Vagina (tissue), 2 donors: ENCODE measurements around the gene VDAC1. TPM values are rescaled to one million over a fixed set of nuclear protein-coding genes. Genes with fewer than 3 reads are reported as not detected.
"Not testable (repeated sequence)": the region's sequence is repeated elsewhere in the genome, so short reads cannot be mapped to it uniquely, and the experiment has no call there.

ENCODE experiments used
- DNase-seq, 2 donors: peaks; one replicate each; pipeline ENCODE4 v3.0.0-alpha.2; 2017; ENCODE audit errors: extremely low spot score in 2 of 2
- H3K27ac ChIP-seq: fragments of 200-600 bp; sonication (generic); one replicate; pipeline ENCODE4 v1.5.1; 2019
- H3K27me3 ChIP-seq: fragments of 200-600 bp; sonication (generic); one replicate; pipeline ENCODE4 v1.5.1; 2019
- H3K36me3 ChIP-seq, 2 donors: fragments of 200-600 bp; sonication (generic); one replicate each; pipeline ENCODE4 v1.5.1; 2017 to 2019
- H3K4me1 ChIP-seq: fragments of 200-600 bp; sonication (generic); one replicate; pipeline ENCODE4 v1.5.1; 2019
- H3K4me3 ChIP-seq, 2 donors: fragments of 200-600 bp; sonication (generic); 1 replicate in 1 of 2; 2 replicates in 1 of 2; pipeline ENCODE4 v1.5.1; 2016 to 2019
- H3K9me3 ChIP-seq: fragments of 200-600 bp; sonication (generic); one replicate; pipeline ENCODE4 v1.5.1; 2019
- POLR2A ChIP-seq, 2 donors: fragments of 450-650 bp; IDR thresholded peaks; one replicate each; pipeline ENCODE4 v1.6.1; 2017; ENCODE audit warnings: antibody characterized with exemption in 2 of 2, mild to moderate bottlenecking in 2 of 2, moderate library complexity in 2 of 2
- POLR2AphosphoS5 ChIP-seq, 2 donors: sonication (generic); formaldehyde crosslinking; IDR thresholded peaks; one replicate each; pipeline ENCODE4 v1.9.0; 2017; ENCODE audit warnings: antibody characterized with exemption in 2 of 2, mild to moderate bottlenecking in 2 of 2, low read depth in 1 of 2; ENCODE audit not compliant: insufficient read depth in 1 of 2
- intact Hi-C: fragments of 100-400 bp; cut with DNase I; formaldehyde crosslinking; loops from one replicate; pipeline ENCODE4 v1.15.1; 2023
- total RNA-seq: library from RNA; depleted of rRNA; stranded (reverse); fragments of >200 nt; gene quantifications from one replicate; pipeline ENCODE4 v1.2.3, GENCODE V29; 2016
- TF ChIP-seq, protein P1 (sequence below), 3 experiments: fragments of 450-650 bp in 2 of 3; fragments of 200-600 bp in 1 of 3; sonication (generic) in 1 of 3; IDR thresholded peaks; one replicate each; pipeline ENCODE4 v1.5.1; 2017 to 2019; ENCODE audit warnings: antibody characterized with exemption in 3 of 3, mild to moderate bottlenecking in 2 of 3, moderate library complexity in 2 of 3

The VDAC1 gene
- total RNA-seq, 1 donor from 2014 or later: 95.3 TPM

DNA sequence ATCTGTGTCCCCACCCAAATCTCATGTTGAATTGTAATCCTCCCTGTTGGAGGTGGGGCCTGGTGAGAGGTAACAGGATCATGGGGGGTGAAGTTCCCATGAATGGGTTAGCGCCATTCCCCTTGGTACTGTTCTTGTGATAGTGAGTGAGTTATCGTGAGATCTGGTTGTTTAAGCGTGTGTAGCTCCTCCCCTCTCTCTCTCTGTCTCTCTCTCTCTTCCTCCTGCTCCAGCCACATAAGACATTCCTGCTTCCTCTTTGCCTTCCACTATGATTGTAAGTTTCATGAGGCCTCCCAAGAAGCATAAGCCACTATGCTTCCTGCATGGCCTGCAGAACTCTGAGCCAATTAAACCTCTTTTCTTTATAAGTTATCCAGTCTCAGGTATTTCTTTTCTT, 65.1 kb downstream of the VDAC1 start:
- no peak overlapping the region for H3K4me3 ChIP-seq
- no peak for TF ChIP-seq POLR2A (IDR thresholded peaks at IDR 0.05)
- TF ChIP-seq POLR2AphosphoS5 (IDR thresholded peaks at IDR 0.05; ENCODE audit: insufficient read depth in 1 of 2, low read depth in 1 of 2): no peak
- TF ChIP-seq, protein P1, sequence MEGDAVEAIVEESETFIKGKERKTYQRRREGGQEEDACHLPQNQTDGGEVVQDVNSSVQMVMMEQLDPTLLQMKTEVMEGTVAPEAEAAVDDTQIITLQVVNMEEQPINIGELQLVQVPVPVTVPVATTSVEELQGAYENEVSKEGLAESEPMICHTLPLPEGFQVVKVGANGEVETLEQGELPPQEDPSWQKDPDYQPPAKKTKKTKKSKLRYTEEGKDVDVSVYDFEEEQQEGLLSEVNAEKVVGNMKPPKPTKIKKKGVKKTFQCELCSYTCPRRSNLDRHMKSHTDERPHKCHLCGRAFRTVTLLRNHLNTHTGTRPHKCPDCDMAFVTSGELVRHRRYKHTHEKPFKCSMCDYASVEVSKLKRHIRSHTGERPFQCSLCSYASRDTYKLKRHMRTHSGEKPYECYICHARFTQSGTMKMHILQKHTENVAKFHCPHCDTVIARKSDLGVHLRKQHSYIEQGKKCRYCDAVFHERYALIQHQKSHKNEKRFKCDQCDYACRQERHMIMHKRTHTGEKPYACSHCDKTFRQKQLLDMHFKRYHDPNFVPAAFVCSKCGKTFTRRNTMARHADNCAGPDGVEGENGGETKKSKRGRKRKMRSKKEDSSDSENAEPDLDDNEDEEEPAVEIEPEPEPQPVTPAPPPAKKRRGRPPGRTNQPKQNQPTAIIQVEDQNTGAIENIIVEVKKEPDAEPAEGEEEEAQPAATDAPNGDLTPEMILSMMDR (IDR thresholded peaks at IDR 0.05): no peak
- DNase-seq: peak in 1 of 2 donors; percentile 28
- intact Hi-C loops: no loop called here
- H3K27me3 ChIP-seq: no peaks in the 10 kb centered on the region
- H3K27ac ChIP-seq: no peak overlapping the region
- H3K9me3 ChIP-seq: no peaks in the 10 kb centered on the region
- no peaks in the 10 kb centered on the region for H3K4me1 ChIP-seq
- H3K36me3 ChIP-seq: no peaks in the 10 kb centered on the region

DNA sequence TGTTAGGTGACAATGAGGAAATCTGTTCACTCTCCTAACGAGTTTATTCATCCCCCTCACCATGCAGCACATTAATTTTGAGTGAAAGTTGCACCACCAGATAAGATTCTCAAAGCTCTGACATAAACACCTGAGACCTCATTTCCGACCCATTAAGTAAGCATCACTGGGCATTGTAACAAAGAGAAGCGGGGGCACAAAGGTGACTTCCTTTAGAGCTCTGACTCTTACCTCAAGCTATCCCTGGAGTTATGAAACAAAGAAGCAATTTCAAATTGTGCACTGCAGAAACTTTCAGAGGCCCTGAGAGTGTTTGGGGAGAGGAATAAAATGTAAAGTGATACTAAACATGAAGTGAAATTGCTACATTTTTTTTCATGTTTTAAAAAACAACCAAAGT, 65.8 kb downstream of the VDAC1 start:
- no peak for DNase-seq
- H3K27ac ChIP-seq: no peak overlapping the region
- intact Hi-C loops: no loop called here

DNA sequence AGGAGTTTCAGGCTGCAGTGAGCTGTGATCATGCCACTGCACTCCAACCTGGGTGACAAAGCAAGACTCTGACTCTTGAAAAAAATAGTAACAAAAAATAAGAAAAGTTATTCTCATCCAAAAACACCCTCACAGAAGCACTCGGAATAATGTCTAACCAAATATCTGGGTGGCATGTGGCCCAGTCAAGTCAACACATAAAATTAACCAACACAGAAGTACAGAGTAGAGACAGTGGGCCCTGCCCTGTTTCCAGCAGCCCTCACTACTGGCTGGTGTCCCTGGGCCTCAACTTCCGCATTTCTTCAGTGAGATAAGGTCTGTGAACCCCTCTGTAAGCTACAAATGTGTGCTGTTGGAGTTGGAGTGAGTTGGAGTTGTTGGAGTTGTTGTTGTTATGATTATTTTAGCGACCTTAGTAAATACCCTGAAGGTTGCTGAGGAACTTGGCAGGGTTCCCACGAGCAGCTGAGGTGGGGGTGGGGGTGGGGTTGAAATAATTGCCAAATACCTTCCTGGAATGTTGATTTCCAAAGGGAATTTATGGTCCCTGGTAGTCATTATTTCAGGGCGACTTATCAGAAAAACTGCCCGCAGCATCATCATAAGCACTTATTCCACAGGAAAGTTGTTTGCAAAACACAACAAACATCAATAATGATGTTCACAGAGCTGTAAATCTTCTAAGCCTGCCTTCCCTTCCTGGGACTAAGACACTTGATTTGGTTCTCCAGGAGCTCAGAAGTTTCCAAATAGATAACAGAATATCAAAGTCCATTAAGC, 66.5 kb downstream of the VDAC1 start:
- H3K9me3 ChIP-seq: no peaks in the 10 kb centered on the region
- intact Hi-C loops: no loop called here
- no peaks in the 10 kb centered on the region for H3K27me3 ChIP-seq
- DNase-seq: peak in 1 of 2 donors; percentile 31
- H3K27ac ChIP-seq: no peak overlapping the region
- TF ChIP-seq, protein P1 (IDR thresholded peaks at IDR 0.05): no peak
- TF ChIP-seq POLR2A (IDR thresholded peaks at IDR 0.05) (no peak), POLR2AphosphoS5 (IDR thresholded peaks at IDR 0.05; ENCODE audit: insufficient read depth in 1 of 2, low read depth in 1 of 2) (no peak)
- H3K36me3 ChIP-seq: no peaks in the 10 kb centered on the region
- H3K4me1 ChIP-seq: no peaks in the 10 kb centered on the region
- H3K4me3 ChIP-seq: no peak overlapping the region

More for the DNA sequence above, 65.8 kb downstream of the VDAC1 start:
- H3K4me3 ChIP-seq: no peak overlapping the region
- H3K36me3 ChIP-seq: no peaks in the 10 kb centered on the region
- no peaks in the 10 kb centered on the region for H3K27me3 ChIP-seq
- H3K4me1 ChIP-seq: no peaks in the 10 kb centered on the region
- no peaks in the 10 kb centered on the region for H3K9me3 ChIP-seq
- TF ChIP-seq, protein P1 (IDR thresholded peaks at IDR 0.05): no peak
- TF ChIP-seq POLR2AphosphoS5 (IDR thresholded peaks at IDR 0.05; ENCODE audit: insufficient read depth in 1 of 2, low read depth in 1 of 2) (no peak), POLR2A (IDR thresholded peaks at IDR 0.05) (no peak)

DNA sequence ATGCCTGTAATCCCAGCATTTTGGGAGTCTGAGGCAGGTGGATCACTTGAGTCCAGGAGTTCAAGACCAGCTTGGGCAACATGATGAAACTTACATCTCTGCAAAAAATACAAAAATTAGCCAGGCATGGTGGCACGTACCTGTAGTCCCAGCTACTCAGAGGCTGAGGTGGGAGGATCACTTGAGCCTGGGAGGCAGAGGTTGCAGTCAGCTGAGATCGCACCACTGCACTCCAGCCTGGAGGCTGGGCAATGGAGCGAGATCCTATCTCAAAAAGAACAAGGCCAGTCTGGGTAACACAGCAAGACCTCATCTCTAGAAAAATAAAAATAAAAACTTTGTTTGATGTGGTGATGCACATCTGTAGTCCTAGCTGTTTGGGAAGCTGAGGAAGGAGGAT, 67.1 kb downstream of the VDAC1 start:
- DNase-seq, H3K4me1 ChIP-seq, H3K27ac ChIP-seq, intact Hi-C loops, H3K9me3 ChIP-seq, H3K36me3 ChIP-seq, H3K4me3 ChIP-seq, H3K27me3 ChIP-seq: not testable (repeated sequence)

DNA sequence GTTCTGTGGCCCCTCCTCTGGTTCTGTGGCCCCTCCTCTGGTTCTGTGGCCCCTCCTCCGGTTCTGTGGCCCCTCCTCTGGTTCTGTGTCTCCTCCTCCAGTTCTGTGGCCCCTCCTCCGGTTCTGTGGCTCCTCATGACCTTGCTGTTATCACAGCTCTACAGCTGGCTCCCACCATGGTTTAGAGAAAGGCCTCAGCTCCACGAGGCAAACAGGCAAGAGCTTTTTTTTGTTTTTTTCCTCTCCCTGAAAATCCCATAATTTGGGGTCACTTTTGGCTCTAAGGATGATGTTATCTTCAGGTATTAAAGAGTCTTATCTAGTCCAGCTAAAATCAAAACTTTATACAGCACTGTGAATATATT, 68.1 kb downstream of the VDAC1 start:
- Histone ChIP-seq H3K27ac (no peak overlapping the region), H3K27me3 (no peaks in the 10 kb centered on the region), H3K9me3 (no peaks in the 10 kb centered on the region), H3K36me3 (no peaks in the 10 kb centered on the region), H3K4me3 (no peak overlapping the region), H3K4me1 (no peaks in the 10 kb centered on the region)
- intact Hi-C loops: no loop called here
- no peak for DNase-seq
- TF ChIP-seq POLR2AphosphoS5 (IDR thresholded peaks at IDR 0.05; ENCODE audit: insufficient read depth in 1 of 2, low read depth in 1 of 2): no peak
- TF ChIP-seq POLR2A (IDR thresholded peaks at IDR 0.05): no peak
- TF ChIP-seq, protein P1 (IDR thresholded peaks at IDR 0.05): no peak

DNA sequence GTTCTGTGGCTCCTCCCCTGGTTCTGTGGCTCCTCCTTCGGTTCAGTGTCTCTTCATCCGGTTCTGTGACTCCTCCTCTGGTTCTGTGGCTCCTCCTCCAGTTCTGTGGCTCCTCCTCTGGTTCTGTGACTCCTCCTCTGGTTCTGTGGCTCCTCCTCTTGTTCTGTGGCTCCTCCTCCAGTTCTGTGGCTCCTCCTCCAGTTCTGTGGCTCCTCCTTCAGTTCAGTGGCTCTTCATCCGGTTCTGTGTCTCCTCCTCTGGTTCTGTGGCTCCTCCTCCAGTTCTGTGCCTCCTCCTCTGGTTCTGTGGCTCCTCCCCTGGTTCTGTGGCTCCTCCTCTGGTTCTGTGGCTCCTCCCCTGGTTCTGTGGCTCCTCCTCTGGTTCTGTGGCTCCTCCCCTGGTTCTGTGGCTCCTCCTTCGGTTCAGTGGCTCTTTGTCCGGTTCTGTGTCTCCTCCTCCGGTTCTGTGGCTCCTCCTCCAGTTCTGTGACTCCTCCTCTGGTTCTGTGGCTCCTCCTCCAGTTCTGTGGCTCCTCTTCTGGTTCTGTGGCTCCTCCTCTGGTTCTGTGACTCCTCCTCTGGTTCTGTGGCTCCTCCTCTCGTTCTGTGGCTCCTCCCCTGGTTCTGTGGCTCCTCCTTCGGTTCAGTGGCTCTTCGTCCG, 68.7 kb downstream of the VDAC1 start:
- H3K4me3 ChIP-seq, intact Hi-C loops, DNase-seq, H3K27ac ChIP-seq, H3K36me3 ChIP-seq, H3K9me3 ChIP-seq, H3K27me3 ChIP-seq, H3K4me1 ChIP-seq: not testable (repeated sequence)
